Stimulated activated memory B cell treated with anti-CD40 and anti-IgM and Interleukin-4, amounts not matched to agents 10 μg/mL and 1 μg/mL and 100 μg/mL, for 72 hours (primary cell): ENCODE data around the gene HDGFL3.
"Not testable (repeated sequence)": the region's sequence is repeated elsewhere in the genome, so short reads cannot be mapped to it uniquely, and the experiment has no call there.

Experiments used
- ATAC-seq: fragments of 150-1000 bp; cut with Tn5 transposase; 2 replicates; pipeline ENCODE4 v1.10.0; 2021
- H3K27ac Mint-ChIP-seq: one replicate; pipeline ENCODE4 v1.8.0; 2022; ENCODE audit warnings: mild to moderate bottlenecking, mixed read lengths
- H3K27me3 Mint-ChIP-seq: one replicate; pipeline ENCODE4 v1.8.0; 2022; ENCODE audit warnings: mixed read lengths
- H3K36me3 Mint-ChIP-seq: one replicate; pipeline ENCODE4 v1.8.0; 2022; ENCODE audit warnings: mixed read lengths
- H3K4me1 Mint-ChIP-seq: one replicate; pipeline ENCODE4 v1.8.0; 2022; ENCODE audit warnings: mixed read lengths
- H3K4me3 Mint-ChIP-seq: one replicate; pipeline ENCODE4 v1.8.0; 2022; ENCODE audit warnings: mild to moderate bottlenecking, moderate library complexity, mixed read lengths
- H3K9me3 Mint-ChIP-seq: one replicate; pipeline ENCODE4 v1.8.0; 2022; ENCODE audit warnings: mixed read lengths

Gene HDGFL3

GRCh38 chr15:83207660-83208366, at the start of gene HDGFL3:
HDGFL3 (minus strand) TSS chr15:83207823; CDS start chr15:83207414, 409 bp downstream.
- H3K36me3 Mint-ChIP-seq: no peaks in the 10 kb centered on the region
- peak within 1 kb of the TSS; percentile 38 for H3K27ac Mint-ChIP-seq
- H3K4me3 Mint-ChIP-seq: peak within 1 kb of the TSS; percentile 77

DNA sequence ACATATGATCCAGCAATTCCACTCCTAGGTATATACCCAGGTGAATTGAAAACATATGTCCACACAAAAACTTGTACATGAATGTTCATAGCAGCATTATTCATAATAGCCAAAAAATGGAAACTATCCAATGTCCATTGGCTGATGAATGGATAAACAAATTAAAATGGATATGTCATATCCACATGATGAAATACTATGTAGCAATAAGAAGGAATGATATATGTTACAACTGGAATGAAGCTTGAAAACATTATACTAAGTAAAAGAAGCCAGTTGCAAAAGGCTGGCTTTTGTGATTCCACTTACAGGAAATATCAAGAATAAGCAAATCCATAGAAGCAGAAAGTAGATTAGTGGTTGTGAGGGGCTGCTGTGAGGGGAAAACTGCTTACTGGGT, 43.2 kb upstream of the HDGFL3 start:
- Mint-ChIP-seq H3K4me3 (no peak overlapping the region), H3K9me3 (no peaks in the 10 kb centered on the region)

More at GRCh38 chr15:83207660-83208366, at the start of gene HDGFL3:
- Mint-ChIP-seq H3K4me1 (peaks cover 10% of the 10 kb centered on the region), H3K9me3 (no peaks in the 10 kb centered on the region), H3K27me3 (peaks cover 28% of the 10 kb centered on the region)
- ATAC-seq: peak; percentile 24

DNA sequence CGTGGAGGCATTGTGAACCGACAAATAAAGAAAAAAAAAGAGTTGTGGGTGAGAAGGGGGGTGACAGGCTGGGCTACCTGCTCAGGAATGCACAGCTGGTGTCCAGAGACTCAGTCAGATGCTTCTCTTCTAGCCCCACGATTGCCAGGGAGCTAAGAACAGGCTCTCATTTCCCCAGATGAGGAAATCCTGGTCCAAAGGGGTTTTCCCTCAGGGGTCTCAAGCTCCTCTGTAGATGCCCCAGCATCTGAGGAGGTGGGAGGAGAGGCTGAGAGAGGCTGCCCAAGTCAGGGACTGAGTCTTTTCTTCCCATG, 41.4 kb upstream of the HDGFL3 start:
- H3K36me3 Mint-ChIP-seq: no peaks in the 10 kb centered on the region
- H3K4me3 Mint-ChIP-seq: no peak overlapping the region
- H3K4me1 Mint-ChIP-seq: no peaks in the 10 kb centered on the region
- H3K9me3 Mint-ChIP-seq: peaks cover 2% of the 10 kb centered on the region
- no peak for ATAC-seq
- H3K27ac Mint-ChIP-seq: no peak overlapping the region
- peaks cover 25% of the 10 kb centered on the region for H3K27me3 Mint-ChIP-seq

More for the DNA sequence above, 43.2 kb upstream of the HDGFL3 start:
- Mint-ChIP-seq H3K27me3 (peaks cover 33% of the 10 kb centered on the region), H3K36me3 (no peaks in the 10 kb centered on the region), H3K27ac (no peak overlapping the region), H3K4me1 (no peaks in the 10 kb centered on the region)
- no peak for ATAC-seq

GRCh38 chr15:83248151-83249029, 40.8 kb upstream of the HDGFL3 start:
- Mint-ChIP-seq H3K9me3 (peaks cover 2% of the 10 kb centered on the region), H3K4me3 (no peak overlapping the region), H3K27ac (no peak overlapping the region), H3K4me1 (no peaks in the 10 kb centered on the region), H3K36me3 (no peaks in the 10 kb centered on the region), H3K27me3 (peaks cover 25% of the 10 kb centered on the region)
- ATAC-seq: no peak

GRCh38 chr15:83243634-83244033, 36.0 kb upstream of the HDGFL3 start:
- no peak for ATAC-seq
- Mint-ChIP-seq H3K4me3 (no peak overlapping the region), H3K4me1 (no peaks in the 10 kb centered on the region), H3K27ac (no peak overlapping the region), H3K9me3 (peaks cover 8% of the 10 kb centered on the region), H3K36me3 (no peaks in the 10 kb centered on the region), H3K27me3 (peaks cover 26% of the 10 kb centered on the region)

- no peaks in the 10 kb centered on the region for H3K4me1 Mint-ChIP-seq
- H3K9me3 Mint-ChIP-seq: no peaks in the 10 kb centered on the region
- H3K27ac Mint-ChIP-seq: no peak overlapping the region
- no peak for ATAC-seq
- no peaks in the 10 kb centered on the region for H3K36me3 Mint-ChIP-seq
- no peak overlapping the region for H3K4me3 Mint-ChIP-seq
- H3K27me3 Mint-ChIP-seq: peaks cover 17% of the 10 kb centered on the region
These were observed 22.6 kb upstream of the HDGFL3 start for GRCh38 chr15:83230242-83230641.

GRCh38 chr15:83225449-83225848, 17.8 kb upstream of the HDGFL3 start:
- H3K27ac Mint-ChIP-seq: no peak overlapping the region
- no peaks in the 10 kb centered on the region for H3K4me1 Mint-ChIP-seq
- H3K4me3 Mint-ChIP-seq: no peak overlapping the region
- no peaks in the 10 kb centered on the region for H3K36me3 Mint-ChIP-seq
- no peaks in the 10 kb centered on the region for H3K9me3 Mint-ChIP-seq
- no peak for ATAC-seq
- H3K27me3 Mint-ChIP-seq: peaks cover 27% of the 10 kb centered on the region

GRCh38 chr15:83221781-83222180, 14.2 kb upstream of the HDGFL3 start:
- H3K27ac Mint-ChIP-seq, H3K4me3 Mint-ChIP-seq, H3K9me3 Mint-ChIP-seq, ATAC-seq, H3K4me1 Mint-ChIP-seq, H3K36me3 Mint-ChIP-seq: not testable (repeated sequence)
- H3K27me3 Mint-ChIP-seq: peaks cover 59% of the 10 kb centered on the region

GRCh38 chr15:83219026-83219425, 11.4 kb upstream of the HDGFL3 start:
- no peaks in the 10 kb centered on the region for H3K4me1 Mint-ChIP-seq
- no peak overlapping the region for H3K4me3 Mint-ChIP-seq

GRCh38 chr15:83215306-83215705, 7.7 kb upstream of the HDGFL3 start:
- Mint-ChIP-seq H3K27ac (no peak overlapping the region), H3K9me3 (peaks cover 3% of the 10 kb centered on the region), H3K27me3 (peaks cover 50% of the 10 kb centered on the region), H3K4me1 (no peaks in the 10 kb centered on the region), H3K36me3 (no peaks in the 10 kb centered on the region), H3K4me3 (no peak overlapping the region)
- no peak for ATAC-seq

More at GRCh38 chr15:83219026-83219425, 11.4 kb upstream of the HDGFL3 start:
- Mint-ChIP-seq H3K9me3 (peaks cover 3% of the 10 kb centered on the region), H3K36me3 (no peaks in the 10 kb centered on the region), H3K27me3 (peaks cover 57% of the 10 kb centered on the region), H3K27ac (no peak overlapping the region)
- ATAC-seq: no peak

GRCh38 chr15:83210619-83211018, 3.0 kb upstream of the HDGFL3 start:
- no peaks in the 10 kb centered on the region for H3K36me3 Mint-ChIP-seq
- H3K4me1 Mint-ChIP-seq: peaks cover 10% of the 10 kb centered on the region
- no peak overlapping the region for H3K4me3 Mint-ChIP-seq
- H3K27me3 Mint-ChIP-seq: peaks cover 19% of the 10 kb centered on the region
- ATAC-seq: no peak
- peaks cover 3% of the 10 kb centered on the region for H3K9me3 Mint-ChIP-seq
- H3K27ac Mint-ChIP-seq: no peak overlapping the region

DNA sequence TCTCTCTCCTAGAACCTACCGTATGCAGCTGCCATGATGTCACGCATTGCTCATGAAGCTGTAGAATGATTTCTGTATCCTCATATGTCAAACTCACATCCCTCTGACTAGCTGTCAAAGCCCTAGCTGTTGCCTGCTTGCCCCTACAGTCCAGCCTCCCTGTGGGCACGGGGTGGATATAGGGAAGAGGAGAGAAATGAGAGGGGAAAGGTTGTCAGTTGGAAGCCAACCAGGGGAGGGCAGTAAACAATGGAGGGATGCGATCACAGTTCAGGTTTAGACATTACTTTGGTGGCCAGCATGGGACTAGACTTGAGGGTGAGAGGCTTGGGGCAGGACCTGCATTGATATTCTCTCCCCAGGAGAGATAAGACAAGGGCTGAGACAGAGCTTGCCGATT, 1.7 kb upstream of the HDGFL3 start:
- Mint-ChIP-seq H3K36me3 (no peaks in the 10 kb centered on the region), H3K27me3 (peaks cover 19% of the 10 kb centered on the region), H3K9me3 (no peaks in the 10 kb centered on the region), H3K27ac (no peak overlapping the region), H3K4me3 (no peak overlapping the region), H3K4me1 (peaks cover 10% of the 10 kb centered on the region)
- no peak for ATAC-seq

DNA sequence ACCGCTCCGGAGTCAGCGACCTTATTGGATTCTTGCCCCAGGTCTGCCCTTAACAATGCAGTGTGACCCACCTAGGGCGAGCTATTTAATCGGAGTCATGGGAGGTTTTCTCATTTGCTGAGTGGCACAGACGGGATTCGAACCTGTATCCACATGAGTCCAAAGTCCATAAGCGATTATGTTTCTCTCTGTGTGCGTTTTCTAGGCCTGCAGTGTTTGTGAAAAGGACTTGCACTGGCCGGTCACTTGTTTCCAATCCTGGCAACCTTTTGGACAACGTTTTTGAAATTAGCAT, 691 bp upstream of the HDGFL3 start:
- no peak for ATAC-seq
- Mint-ChIP-seq H3K36me3 (no peaks in the 10 kb centered on the region), H3K27me3 (peaks cover 28% of the 10 kb centered on the region), H3K4me3 (peak overlapping the region; percentile 77), H3K27ac (peak overlapping the region; percentile 38), H3K9me3 (no peaks in the 10 kb centered on the region), H3K4me1 (peaks cover 10% of the 10 kb centered on the region)

DNA sequence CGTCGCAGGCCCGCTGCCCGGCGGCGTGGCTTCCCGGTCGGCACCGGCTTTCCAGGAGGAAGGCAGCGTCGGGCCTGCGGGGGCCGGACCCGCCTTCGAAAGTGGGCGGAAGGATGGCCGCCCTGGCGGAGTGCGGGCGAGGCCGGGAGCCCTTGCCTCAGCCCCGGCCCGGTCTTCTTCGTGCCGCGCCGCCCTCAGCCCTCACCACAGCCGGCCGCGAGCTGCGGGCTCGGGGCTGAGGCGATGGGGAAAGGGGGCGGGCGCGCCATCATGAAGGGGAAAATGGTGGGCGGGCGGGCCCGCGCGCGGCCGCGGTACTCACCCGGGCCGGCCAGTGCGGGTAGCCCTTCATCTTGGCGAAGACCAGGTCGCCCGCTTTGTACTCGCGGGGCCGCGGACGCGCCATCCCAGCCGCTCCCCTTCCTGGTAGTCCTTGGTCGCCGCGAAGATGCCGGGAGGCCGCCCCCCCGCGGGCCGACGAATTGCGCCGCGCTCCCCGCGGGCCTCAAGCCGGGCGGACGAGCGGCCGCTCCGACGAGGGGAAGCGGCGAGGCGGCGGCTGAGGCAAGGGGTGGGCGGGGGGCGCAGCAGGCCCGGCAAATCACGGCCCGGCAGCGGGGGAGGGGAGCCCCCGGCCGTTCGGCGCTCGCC, 489 bp downstream of the HDGFL3 start:
- H3K27ac Mint-ChIP-seq: no peak overlapping the region
- no peaks in the 10 kb centered on the region for H3K9me3 Mint-ChIP-seq
- no peak overlapping the region for H3K4me3 Mint-ChIP-seq
- peak; percentile 32 for ATAC-seq
- peaks cover 10% of the 10 kb centered on the region for H3K4me1 Mint-ChIP-seq
- no peaks in the 10 kb centered on the region for H3K36me3 Mint-ChIP-seq
- H3K27me3 Mint-ChIP-seq: peaks cover 28% of the 10 kb centered on the region

GRCh38 chr15:83206526-83207008, 1.1 kb downstream of the HDGFL3 start:
- Mint-ChIP-seq H3K36me3 (no peaks in the 10 kb centered on the region), H3K4me3 (peak overlapping the region; percentile 73), H3K27ac (no peak overlapping the region), H3K9me3 (no peaks in the 10 kb centered on the region), H3K4me1 (peaks cover 10% of the 10 kb centered on the region), H3K27me3 (peaks cover 28% of the 10 kb centered on the region)
- no peak for ATAC-seq
